Ovary (tissue), 3 donors: ENCODE results near the gene RABL3.

Experiments
- EP300 ChIP-seq: sonication (generic); formaldehyde crosslinking; IDR thresholded peaks from one replicate; pipeline ENCODE4 v1.6.1; 2017; ENCODE audit warnings: antibody characterized with exemption
- POLR2A ChIP-seq: fragments of 450-650 bp; IDR thresholded peaks from one replicate; pipeline ENCODE4 v1.6.1; 2017; ENCODE audit warnings: antibody characterized with exemption, mild to moderate bottlenecking, moderate library complexity
- TF ChIP-seq, protein P1 (sequence below), 3 donors: fragments of 450-650 bp in 2 of 3; fragments of 200-600 bp in 1 of 3; IDR thresholded peaks; one replicate each; pipeline versions ENCODE4 v1.5.1 to v1.8.0; 2016 to 2022; ENCODE audit warnings: antibody characterized with exemption in 3 of 3, mild to moderate bottlenecking in 1 of 3
- donor health status: DM: no; HTN: no; CAD: no.

DNA sequence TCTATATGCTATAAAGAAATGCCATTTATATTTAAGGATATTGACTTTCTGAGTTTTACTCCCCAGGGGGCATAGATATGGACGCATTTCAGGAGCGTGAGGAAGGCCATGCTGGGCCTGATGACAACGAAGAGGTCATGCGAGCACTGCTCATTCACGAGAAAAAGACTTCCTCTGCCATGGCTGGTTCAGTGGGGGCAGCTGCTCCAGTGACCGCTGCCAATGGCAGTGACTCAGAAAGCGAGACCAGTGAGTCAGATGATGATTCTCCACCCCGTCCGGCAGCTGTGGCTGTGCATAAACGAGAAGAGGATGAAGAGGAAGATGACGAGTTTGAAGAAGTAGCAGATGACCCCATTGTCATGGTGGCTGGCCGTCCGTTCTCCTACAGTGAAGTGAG lies 38.7 kb upstream of the RABL3 start:
- TF ChIP-seq, protein P1, sequence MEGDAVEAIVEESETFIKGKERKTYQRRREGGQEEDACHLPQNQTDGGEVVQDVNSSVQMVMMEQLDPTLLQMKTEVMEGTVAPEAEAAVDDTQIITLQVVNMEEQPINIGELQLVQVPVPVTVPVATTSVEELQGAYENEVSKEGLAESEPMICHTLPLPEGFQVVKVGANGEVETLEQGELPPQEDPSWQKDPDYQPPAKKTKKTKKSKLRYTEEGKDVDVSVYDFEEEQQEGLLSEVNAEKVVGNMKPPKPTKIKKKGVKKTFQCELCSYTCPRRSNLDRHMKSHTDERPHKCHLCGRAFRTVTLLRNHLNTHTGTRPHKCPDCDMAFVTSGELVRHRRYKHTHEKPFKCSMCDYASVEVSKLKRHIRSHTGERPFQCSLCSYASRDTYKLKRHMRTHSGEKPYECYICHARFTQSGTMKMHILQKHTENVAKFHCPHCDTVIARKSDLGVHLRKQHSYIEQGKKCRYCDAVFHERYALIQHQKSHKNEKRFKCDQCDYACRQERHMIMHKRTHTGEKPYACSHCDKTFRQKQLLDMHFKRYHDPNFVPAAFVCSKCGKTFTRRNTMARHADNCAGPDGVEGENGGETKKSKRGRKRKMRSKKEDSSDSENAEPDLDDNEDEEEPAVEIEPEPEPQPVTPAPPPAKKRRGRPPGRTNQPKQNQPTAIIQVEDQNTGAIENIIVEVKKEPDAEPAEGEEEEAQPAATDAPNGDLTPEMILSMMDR (IDR thresholded peaks at IDR 0.05), result no peak
- TF ChIP-seq POLR2A (no peak), EP300 (no peak)
